HG03175 (cell line): ENCODE results near the gene ZNF366.

ENCODE experiments used
- ATAC-seq: cut with Tn5 transposase; IDR thresholded peaks from one replicate; pipeline ENCODE4 v1.9.1; 2021; ENCODE audit warnings: mild to moderate bottlenecking, moderate library complexity; ENCODE audit not compliant: unreplicated experiment

The ZNF366 gene

GRCh38 chr5:72445969-72446368 is 61.2 kb downstream of the ZNF366 start:
- no peak for ATAC-seq

- no peak for ATAC-seq
Observed at GRCh38 chr5:72443883-72444282, 63.3 kb downstream of the ZNF366 start.

GRCh38 chr5:72441862-72442540 is 65.2 kb downstream of the ZNF366 start:
- no peak for ATAC-seq

- ATAC-seq: no peak
Observed at GRCh38 chr5:72441094-72441723, 66.0 kb downstream of the ZNF366 start.

GRCh38 chr5:72440207-72440638 is 67.0 kb downstream of the ZNF366 start:
- peak; percentile 64 for ATAC-seq

DNA sequence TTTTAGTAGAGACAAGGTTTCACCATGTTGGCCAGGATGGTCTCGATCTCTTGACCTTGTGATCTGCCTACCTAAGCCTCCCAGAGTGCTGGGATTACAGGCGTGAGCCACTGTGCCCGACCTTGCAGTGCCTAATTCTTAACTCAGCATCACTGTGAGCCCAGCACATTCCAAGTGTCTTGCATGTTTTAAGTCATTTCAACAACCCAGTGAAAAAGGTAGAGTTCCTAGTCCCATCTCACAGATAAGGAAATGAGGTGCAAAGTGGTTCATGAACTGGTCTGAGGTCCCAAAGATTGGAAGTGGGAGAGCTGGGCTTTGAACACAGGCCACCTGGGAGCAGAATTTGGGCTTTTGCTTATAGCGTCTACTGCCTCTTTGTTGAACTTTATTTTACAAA is 68.0 kb downstream of the ZNF366 start:
- no peak for ATAC-seq

- ATAC-seq: no peak
Observed at GRCh38 chr5:72438141-72438540, 69.1 kb downstream of the ZNF366 start.

DNA sequence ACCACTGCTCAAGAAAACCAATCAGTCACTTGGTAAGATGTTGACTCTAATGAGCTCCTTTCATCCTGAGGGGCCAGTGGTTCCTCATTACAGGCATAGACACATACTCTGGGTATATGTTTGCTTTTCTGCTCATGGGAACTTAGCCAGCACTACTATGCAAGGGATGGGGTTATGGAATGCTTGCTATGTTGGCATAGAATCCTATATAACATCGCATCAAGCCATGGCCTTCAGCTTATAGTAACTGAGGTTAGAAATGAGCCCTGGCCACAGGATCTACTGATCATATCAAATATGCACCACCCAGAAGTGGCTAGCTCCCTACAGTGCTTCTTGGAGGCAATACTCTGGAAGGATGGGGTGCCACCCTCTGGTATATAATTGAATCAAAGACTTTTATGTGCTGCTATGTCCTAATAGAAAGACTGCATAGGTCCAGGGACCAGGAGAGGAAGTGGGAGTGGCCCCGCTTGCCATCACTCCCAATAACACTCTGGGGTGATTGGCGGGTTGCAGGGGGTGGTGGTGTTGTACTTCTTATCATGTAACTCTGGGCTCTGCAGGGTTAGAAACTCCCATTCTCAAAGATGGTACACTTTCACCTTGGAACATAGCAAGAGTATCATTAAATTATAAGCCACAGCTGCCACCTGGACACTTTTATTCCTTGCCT is 70.3 kb downstream of the ZNF366 start:
- no peak for ATAC-seq

DNA sequence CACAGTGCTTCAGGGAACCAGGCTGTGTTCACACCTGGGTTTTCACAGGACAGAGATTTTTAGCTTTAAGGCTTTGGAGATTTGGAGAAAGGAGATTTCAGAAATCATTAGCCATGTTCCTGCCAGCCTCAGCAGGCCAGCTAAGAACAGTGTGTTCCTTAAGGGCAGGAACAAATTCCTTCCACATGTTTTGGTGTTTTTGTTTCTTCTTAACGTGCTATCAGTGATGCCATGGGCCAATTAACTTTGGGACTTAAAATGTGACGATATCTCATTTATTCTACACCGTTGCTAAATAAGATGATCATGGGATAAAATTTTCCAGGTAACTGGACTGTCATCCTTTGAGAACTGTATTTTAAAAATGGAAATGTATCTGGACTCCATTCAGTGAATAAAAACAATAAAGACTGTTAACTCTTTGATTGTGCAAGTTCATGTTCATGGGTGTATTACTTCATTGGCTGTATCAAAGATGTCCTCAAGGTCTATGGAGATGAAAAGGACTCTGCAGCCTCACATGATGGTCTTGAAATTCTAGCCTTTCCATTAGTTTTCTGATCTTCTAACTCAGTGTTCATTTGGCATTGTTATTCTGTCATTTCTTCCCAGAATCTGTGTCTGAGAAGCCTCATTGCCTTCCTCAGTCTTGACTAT is 72.3 kb downstream of the ZNF366 start:
- ATAC-seq: no peak

DNA sequence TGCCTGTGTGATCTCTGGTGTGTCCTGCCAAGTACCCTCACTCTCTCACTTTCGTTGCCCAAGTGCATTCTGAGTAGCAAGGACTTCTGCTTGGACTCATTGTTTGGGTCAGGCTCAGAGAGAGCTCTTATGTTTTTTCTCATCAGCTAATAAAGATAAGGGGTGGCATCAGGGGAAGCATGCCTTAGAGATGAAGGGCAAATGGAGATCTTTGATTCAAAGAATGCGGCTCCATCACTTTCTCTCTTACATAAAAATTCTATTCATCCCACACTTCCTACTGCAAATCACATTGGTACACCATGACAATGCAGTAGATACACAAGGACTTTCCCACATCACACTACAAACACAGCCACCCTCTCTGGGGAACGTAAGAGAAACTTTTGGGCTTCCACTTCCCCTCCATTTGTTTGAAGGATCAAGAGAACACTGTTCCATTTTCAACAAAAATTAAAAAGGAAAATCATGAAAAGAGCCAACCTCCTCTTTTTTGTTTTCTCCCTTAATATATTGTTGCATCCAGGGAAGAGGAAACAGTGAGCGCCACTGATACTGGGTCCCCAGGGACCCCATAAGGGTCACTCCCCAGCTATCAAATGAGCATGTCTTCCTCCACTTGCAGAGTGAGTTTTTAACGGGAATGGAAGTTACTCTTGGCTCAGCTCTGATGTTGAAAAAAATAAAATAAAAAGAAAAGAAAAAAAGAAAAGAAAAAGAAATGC is 73.0 kb downstream of the ZNF366 start:
- no peak for ATAC-seq

DNA sequence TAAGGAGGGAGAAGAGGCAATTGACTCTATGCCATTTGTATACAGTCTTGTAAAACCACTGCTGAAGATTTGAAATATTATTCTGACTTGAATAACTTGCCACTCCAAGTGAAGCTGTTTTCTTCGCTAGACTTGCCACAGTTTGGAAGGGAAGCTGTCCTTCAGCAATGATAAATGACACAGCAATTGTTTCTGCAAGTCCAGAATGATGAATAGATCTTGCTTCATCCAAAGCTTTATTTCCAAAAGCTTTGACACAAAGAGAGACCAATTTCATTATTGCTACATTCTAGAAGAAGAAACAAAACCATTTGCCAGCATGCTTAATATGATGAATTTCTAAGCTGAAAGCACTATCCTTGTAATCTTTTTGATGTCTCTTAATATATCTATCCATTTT is 73.7 kb downstream of the ZNF366 start:
- ATAC-seq: no peak

GRCh38 chr5:72428669-72429068 is 78.5 kb downstream of the ZNF366 start:
- no peak for ATAC-seq

DNA sequence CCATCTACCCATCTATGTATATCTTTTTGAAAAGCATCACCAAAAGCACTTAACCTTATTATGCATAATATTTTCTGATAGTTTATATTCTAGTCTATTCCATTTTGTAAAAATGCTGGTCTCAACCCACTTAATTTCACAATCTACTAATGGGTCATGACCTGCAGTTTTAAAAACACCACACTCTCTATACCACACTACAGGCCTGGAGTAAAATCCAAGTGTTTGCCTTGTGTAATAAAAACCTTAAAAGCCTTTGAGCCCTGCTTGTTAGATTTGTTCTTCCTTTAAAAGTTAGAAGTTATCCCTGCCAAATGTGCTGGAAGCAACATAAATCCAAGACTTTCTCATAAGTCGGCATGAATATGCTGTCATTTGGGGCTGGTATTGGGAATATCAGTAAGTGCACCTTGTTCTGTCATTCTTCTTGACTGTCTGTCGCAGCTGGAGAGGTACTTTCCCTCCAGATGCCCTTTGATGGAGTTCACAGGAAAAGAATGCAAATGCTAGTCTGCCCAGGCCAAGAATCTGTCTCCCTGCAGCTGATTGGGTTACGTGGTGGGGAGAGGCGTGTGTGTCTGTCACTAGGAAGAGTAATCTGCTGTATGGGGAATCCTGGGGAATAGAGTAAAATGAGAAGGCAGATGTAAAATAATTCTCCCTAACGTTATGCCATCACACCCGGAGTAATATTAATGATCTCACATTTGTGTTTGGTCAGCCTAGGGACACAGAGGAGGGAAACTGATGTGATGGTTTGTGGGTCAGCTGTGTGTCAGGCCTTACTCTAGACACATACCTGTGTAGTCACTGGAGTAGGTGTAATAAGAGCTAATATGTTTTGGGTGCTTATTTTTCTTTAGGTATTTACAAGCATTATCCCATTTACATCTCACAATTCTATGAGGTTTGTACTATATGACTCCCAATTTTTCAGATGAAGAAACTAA is 79.4 kb downstream of the ZNF366 start:
- ATAC-seq: no peak

DNA sequence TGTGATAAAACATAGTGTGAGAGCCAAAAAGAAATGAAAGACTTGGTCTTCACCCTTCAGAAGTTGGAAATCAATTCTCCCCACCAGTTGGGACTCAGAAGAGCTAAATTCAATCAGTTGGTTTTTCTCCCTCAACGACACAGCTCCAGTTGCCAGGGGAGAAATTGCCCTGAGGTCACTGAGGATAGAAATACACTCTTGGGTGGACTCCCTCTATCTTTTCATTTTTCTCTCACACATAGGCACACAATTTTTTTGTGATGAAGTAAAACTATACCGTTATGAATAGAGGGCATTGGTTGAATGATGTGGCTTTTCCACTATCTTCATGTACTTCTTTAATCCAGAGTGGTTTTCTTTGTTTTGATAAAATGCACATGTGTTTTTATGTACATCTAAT is 80.2 kb downstream of the ZNF366 start:
- no peak for ATAC-seq

DNA sequence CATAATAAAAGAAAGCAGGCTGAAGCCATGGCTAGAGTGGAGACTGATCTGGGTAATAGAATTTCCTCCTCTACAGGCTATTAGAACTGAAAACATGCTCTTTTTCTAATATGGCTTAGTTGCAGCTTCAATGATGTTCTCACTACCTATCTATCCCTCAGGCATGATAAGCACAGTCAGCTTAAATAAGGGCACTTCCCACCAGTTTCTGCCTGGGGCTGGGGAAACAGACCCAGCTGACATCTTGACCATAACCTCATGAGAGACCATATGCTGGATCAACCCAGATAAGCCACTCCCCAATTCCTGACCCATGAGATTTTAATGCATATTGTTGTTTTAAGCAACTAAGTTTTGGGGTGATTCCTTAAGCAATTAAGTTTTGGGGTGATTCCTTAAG is 81.2 kb downstream of the ZNF366 start:
- no peak for ATAC-seq

- no peak for ATAC-seq
Observed at GRCh38 chr5:72418271-72418670, 88.9 kb downstream of the ZNF366 start.

DNA sequence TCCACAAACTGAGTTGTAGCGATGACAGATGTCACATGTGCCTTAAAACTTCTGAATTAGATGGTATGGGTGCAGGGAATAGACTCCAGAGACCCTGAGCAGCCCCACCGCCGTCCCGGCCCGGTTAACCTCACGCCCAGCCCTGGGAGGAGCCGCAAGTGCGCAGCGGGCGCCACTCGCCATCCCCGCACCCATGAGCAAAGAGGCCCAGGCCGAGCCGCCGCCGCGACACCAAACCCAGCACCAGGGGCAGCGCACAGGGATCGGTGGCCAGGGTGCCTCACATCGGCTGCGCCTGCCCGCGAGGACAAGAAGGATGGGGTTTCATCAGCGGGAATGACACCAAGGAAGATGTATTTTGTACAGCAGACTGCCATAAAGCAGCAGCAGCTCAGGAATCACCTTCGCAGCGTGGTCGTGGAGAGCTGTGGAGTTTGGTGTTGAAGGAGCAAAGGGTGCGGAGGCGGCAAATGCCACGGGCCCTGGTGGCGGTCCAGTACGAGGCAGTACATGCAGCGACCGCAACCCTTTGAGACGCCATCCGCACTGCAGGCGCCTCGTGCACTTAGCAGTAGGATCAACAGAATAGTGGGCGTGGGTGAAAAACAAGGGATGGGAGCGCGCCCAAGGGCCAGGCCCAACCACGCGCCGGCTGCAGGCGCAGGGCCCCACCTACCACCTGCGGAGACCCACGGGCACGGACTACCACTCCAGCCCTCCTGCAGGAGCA is 89.7 kb downstream of the ZNF366 start:
- no peak for ATAC-seq

- no peak for ATAC-seq
Observed at GRCh38 chr5:72415616-72416325, 91.4 kb downstream of the ZNF366 start.
